Lower leg skin (tissue), 4 donors: ENCODE results near the gene RASSF9. TPM values are rescaled to one million over a fixed set of nuclear protein-coding genes. Genes with fewer than 3 reads are reported as not detected.
A peak's percentile ranks its signal among the peaks of the same experiment; 100 is the strongest.

Experiments
- DNase-seq, 2 donors: peaks; one replicate each; pipeline ENCODE4 v3.0.0-alpha.2; 2019; ENCODE audit warnings: low spot score in 2 of 2
- H3K4me3 ChIP-seq: fragments of 200-600 bp; sonication (generic); 2 replicates; pipeline ENCODE4 v1.5.1; 2017; ENCODE audit warnings: mild to moderate bottlenecking, low read depth; ENCODE audit not compliant: poor library complexity, severe bottlenecking
- POLR2A ChIP-seq, 2 donors: fragments of 450-650 bp; IDR thresholded peaks; one replicate each; pipeline ENCODE4 v1.6.1; 2016 to 2017; ENCODE audit warnings: antibody characterized with exemption in 2 of 2, mild to moderate bottlenecking in 1 of 2, moderate library complexity in 1 of 2
- WGBS, 2 donors: methylation state at CpG; one replicate each; pipeline ENCODE4 v1.1.5; 2018; 5-methylcytosine and 5-hydroxymethylcytosine counted together
- intact Hi-C: fragments of 100-400 bp; cut with DNase I; formaldehyde crosslinking; loops from one replicate; pipeline ENCODE4 v1.15.0; 2023; ENCODE audit warnings: low total_unique reads
- total RNA-seq, 4 donors: library from RNA; depleted of rRNA; stranded (reverse); fragments of >200 nt; gene quantifications; one replicate each; pipeline ENCODE4 v1.1.0, GENCODE V29; 2016
- TF ChIP-seq, protein P1 (sequence below), 3 donors: fragments of 450-650 bp; IDR thresholded peaks; one replicate each; pipeline ENCODE4 v1.5.1; 2016; ENCODE audit warnings: antibody characterized with exemption in 3 of 3, mild to moderate bottlenecking in 3 of 3, moderate library complexity in 2 of 3

The RASSF9 gene
- total RNA-seq, result 1 to 10 TPM; 1.8 to 4.6 (median 2.2) TPM

DNA sequence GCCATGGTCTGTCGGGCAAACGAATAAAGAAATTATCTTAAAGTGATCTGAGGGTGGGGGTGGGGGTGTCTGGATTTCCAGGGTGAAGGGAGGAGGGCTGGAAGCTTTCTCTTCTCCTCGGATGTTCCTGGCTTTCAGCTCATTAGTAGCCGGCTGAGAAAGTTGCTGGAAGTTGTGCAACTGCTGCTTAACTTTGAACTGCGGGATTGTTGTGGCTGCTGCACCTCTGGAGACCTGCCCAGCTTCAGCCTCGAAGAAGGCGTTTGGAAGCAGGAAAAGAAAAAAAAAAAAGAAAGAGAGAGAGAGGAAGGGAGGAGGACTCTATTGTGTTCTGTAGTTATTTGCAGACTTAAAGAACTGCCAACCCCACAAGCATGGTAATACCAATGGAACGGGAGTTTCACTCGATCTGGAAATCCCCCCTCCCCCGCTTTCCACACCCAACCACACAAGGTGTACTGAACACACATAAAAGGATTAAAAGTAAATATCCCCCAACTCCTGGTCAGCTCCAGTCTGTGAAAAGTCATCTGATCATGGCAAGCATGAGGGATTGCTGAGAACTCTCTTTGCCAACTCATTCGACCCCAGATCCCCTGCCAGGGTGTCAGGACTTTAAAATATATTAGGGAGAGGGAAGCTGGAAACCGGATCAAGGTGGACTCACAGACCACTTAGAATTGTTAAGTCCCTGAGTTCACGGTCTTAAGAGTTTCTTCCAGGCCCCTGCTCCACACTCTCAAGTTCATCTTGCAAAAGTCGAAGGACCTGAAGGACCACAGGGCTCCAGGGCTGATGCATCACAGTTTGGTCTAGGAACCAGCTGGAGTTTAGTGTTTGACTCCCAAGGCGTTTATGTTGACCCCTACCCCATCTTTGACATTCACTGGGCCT is at the start of gene RASSF9:
RASSF9 (minus strand) TSS at position 213 of the 894 bp plus-strand sequence; CDS start at position 5, 208 bp downstream.
- H3K4me3 ChIP-seq, result peak within 1 kb of the TSS; percentile 18
- intact Hi-C loops, result no loop called here
- WGBS, 2 donors, result 24 to 26% methylated on average over 15 of the region's 15 CpGs
- TF ChIP-seq, protein P1, sequence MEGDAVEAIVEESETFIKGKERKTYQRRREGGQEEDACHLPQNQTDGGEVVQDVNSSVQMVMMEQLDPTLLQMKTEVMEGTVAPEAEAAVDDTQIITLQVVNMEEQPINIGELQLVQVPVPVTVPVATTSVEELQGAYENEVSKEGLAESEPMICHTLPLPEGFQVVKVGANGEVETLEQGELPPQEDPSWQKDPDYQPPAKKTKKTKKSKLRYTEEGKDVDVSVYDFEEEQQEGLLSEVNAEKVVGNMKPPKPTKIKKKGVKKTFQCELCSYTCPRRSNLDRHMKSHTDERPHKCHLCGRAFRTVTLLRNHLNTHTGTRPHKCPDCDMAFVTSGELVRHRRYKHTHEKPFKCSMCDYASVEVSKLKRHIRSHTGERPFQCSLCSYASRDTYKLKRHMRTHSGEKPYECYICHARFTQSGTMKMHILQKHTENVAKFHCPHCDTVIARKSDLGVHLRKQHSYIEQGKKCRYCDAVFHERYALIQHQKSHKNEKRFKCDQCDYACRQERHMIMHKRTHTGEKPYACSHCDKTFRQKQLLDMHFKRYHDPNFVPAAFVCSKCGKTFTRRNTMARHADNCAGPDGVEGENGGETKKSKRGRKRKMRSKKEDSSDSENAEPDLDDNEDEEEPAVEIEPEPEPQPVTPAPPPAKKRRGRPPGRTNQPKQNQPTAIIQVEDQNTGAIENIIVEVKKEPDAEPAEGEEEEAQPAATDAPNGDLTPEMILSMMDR (IDR thresholded peaks at IDR 0.05), result no peak
- no peak for TF ChIP-seq POLR2A (IDR thresholded peaks at IDR 0.05)
- DNase-seq, result peak; percentile 60 to 89

GRCh38 chr12:85883763-85884162 is 47.6 kb upstream of the RASSF9 start:
- intact Hi-C loops, result no loop called here
- no peak for DNase-seq

DNA sequence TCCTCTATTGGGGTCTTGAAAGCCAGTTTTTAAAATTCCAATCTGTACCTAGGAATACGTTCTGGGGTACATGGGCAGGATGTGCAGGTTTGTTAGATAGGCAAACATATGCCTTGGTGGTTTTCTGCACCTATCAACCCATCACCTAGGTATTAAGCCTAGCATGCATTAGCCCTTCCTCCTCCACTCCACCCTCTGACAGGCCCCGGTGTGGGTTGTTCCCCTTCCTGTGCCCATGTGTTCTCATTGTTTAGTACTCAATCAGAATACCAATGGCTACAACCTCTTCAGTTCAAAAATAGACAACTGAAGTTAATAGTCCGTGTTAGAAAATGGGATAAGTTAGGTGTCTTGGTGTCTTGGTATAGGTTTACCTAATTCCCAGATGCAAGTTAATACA is 41.2 kb upstream of the RASSF9 start:
- intact Hi-C loops, result no loop called here
- TF ChIP-seq POLR2A (IDR thresholded peaks at IDR 0.05), result no peak
- TF ChIP-seq, protein P1 (IDR thresholded peaks at IDR 0.05), result no peak
- no peak for DNase-seq
- WGBS, 2 donors, result 72 to 80% methylated on average over 3 of the region's 3 CpGs
- no peak overlapping the region for H3K4me3 ChIP-seq

More at GRCh38 chr12:85883763-85884162, 47.6 kb upstream of the RASSF9 start:
- TF ChIP-seq, protein P1 (IDR thresholded peaks at IDR 0.05), result no peak
- no peak for TF ChIP-seq POLR2A (IDR thresholded peaks at IDR 0.05)
- no peak overlapping the region for H3K4me3 ChIP-seq

- WGBS, 2 donors, result 23 to 29% methylated on average over 3 of the region's 3 CpGs
- TF ChIP-seq, protein P1 (IDR thresholded peaks at IDR 0.05), result no peak
- TF ChIP-seq POLR2A (IDR thresholded peaks at IDR 0.05), result no peak
- DNase-seq, result no peak
- intact Hi-C loops, result loop anchor here (5.0 kb wide), 1 partner anchor 407 kb away; no protein-coding TSS in a partner anchor
- H3K4me3 ChIP-seq, result no peak within 1 kb of the TSS
These were observed 37.8 kb upstream of the RASSF9 start, which contains the start of gene NTS for GRCh38 chr12:85874031-85874461. NTS (plus strand) TSS chr12:85874295; CDS start chr12:85874404, 109 bp downstream.

GRCh38 chr12:85872497-85873091 is 36.4 kb upstream of the RASSF9 start:
- DNase-seq, result no peak
- H3K4me3 ChIP-seq, result no peak overlapping the region
- intact Hi-C loops, result loop anchor here (5.0 kb wide), 1 partner anchor 405 kb away; no protein-coding TSS in a partner anchor
- 30 to 34% methylated on average over 3 of the region's 3 CpGs for WGBS, 2 donors
- no peak for TF ChIP-seq POLR2A (IDR thresholded peaks at IDR 0.05)
- TF ChIP-seq, protein P1 (IDR thresholded peaks at IDR 0.05), result no peak
